GM19397 (cell line): ENCODE measurements around the gene TYROBP.
"Not testable (repeated sequence)": the region's sequence is repeated elsewhere in the genome, so short reads cannot be mapped to it uniquely, and the experiment has no call there.

Experiments used
- ATAC-seq: cut with Tn5 transposase; IDR thresholded peaks from one replicate; pipeline ENCODE4 v1.9.1; 2021; ENCODE audit warnings: mild to moderate bottlenecking, moderate library complexity; ENCODE audit not compliant: unreplicated experiment

The TYROBP gene

GRCh38 chr19:35879068-35879467 is 29.0 kb downstream of the TYROBP start:
- ATAC-seq = no peak

GRCh38 chr19:35874392-35874930 is 33.6 kb downstream of the TYROBP start:
- no peak for ATAC-seq

- no peak for ATAC-seq
Observed at GRCh38 chr19:35872180-35872579, 35.9 kb downstream of the TYROBP start.

GRCh38 chr19:35871611-35872010 is 36.5 kb downstream of the TYROBP start:
- no peak for ATAC-seq

- ATAC-seq = no peak
Observed at GRCh38 chr19:35870798-35871197, 37.3 kb downstream of the TYROBP start.

GRCh38 chr19:35870124-35870736 is 37.9 kb downstream of the TYROBP start:
- ATAC-seq = not testable (repeated sequence)

GRCh38 chr19:35869327-35870123 is 38.6 kb downstream of the TYROBP start:
- ATAC-seq = no peak

- ATAC-seq = no peak
Observed at GRCh38 chr19:35868823-35869326, 39.2 kb downstream of the TYROBP start.

- ATAC-seq = no peak
Observed at GRCh38 chr19:35868172-35868822, 39.8 kb downstream of the TYROBP start, which contains the start of gene APLP1. Gene APLP1, plus strand, starts transcription at chr19:35868574. Its CDS starts 63 bp downstream, at chr19:35868637.

- no peak for ATAC-seq
Observed at GRCh38 chr19:35863018-35863417, 45.1 kb downstream of the TYROBP start.

- no peak for ATAC-seq
Observed at GRCh38 chr19:35862528-35862927, 45.6 kb downstream of the TYROBP start.

- no peak for ATAC-seq
Observed at GRCh38 chr19:35861640-35862160, 46.4 kb downstream of the TYROBP start.

GRCh38 chr19:35860818-35861639 is 47.1 kb downstream of the TYROBP start:
- no peak for ATAC-seq

- ATAC-seq = no peak
Observed at GRCh38 chr19:35860436-35860817, 47.7 kb downstream of the TYROBP start.

GRCh38 chr19:35859414-35859813 is 48.7 kb downstream of the TYROBP start:
- ATAC-seq = no peak

GRCh38 chr19:35858311-35858710 is 49.8 kb downstream of the TYROBP start:
- no peak for ATAC-seq

- ATAC-seq = no peak
Observed at GRCh38 chr19:35856546-35857149, 51.4 kb downstream of the TYROBP start, which contains the start of gene KIRREL2. Gene KIRREL2, plus strand, starts transcription at chr19:35856911. Its CDS starts 209 bp downstream, at chr19:35857120.
